HepG2 (cell line): ENCODE results near the gene BICDL2. TPM values are rescaled to one million over a fixed set of nuclear protein-coding genes. Genes with fewer than 3 reads are reported as not detected.

Source experiments
- CSRNP1 ChIP-seq: sonication (generic); formaldehyde crosslinking; IDR thresholded peaks from 2 replicates; pipeline ENCODE4 v1.8.1; 2023; ENCODE audit warnings: mild to moderate bottlenecking, missing genetic modification reagents
- ELF1 ChIP-seq: sonication (generic); formaldehyde crosslinking; IDR thresholded peaks from 2 replicates; pipeline ENCODE4 v1.4.0; 2020; ENCODE audit warnings: missing genetic modification reagents
- GLI4 ChIP-seq: sonication (generic); formaldehyde crosslinking; IDR thresholded peaks from 2 replicates; pipeline ENCODE4 v1.5.1; 2020; ENCODE audit warnings: missing genetic modification reagents, mild to moderate bottlenecking, moderate library complexity, borderline replicate concordance
- GTF2F1 ChIP-seq: fragments of 150-350 bp; IDR thresholded peaks from 2 replicates; pipeline ENCODE4 v1.6.1; 2014; ENCODE audit warnings: low read length
- IKZF1 ChIP-seq: fragments of 450-650 bp; IDR thresholded peaks from 2 replicates; pipeline ENCODE4 v1.7.1; 2016
- MAX ChIP-seq: IDR thresholded peaks from 2 replicates; pipeline ENCODE4 v1.6.1; 2012; ENCODE audit warnings: inconsistent platforms
- MAZ ChIP-seq, 2 experiments: sonication (generic) in 1 of 2; formaldehyde crosslinking in 1 of 2; IDR thresholded peaks; 2 replicates each; pipeline versions ENCODE4 v1.5.0 to v1.6.1; 2012 to 2020; ENCODE audit warnings: low read depth in 2 of 2, mild to moderate bottlenecking in 2 of 2, borderline replicate concordance in 1 of 2, improper control_type of control experiment in 1 of 2, low read length in 1 of 2, missing genetic modification reagents in 1 of 2, moderate library complexity in 1 of 2
- MTF2 ChIP-seq: sonication (generic); formaldehyde crosslinking; IDR thresholded peaks from 2 replicates; pipeline ENCODE4 v1.5.0; 2020; ENCODE audit warnings: missing genetic modification reagents, borderline replicate concordance
- PBX3 ChIP-seq: sonication (generic); formaldehyde crosslinking; IDR thresholded peaks from 2 replicates; pipeline ENCODE4 v1.8.1; 2023; ENCODE audit warnings: missing genetic modification reagents, inconsistent platforms, borderline replicate concordance
- SMARCC2 ChIP-seq: fragments of 450-650 bp; IDR thresholded peaks from 2 replicates; pipeline ENCODE4 v1.6.1; 2017; ENCODE audit warnings: antibody characterized with exemption, mild to moderate bottlenecking
- SOX6 ChIP-seq, 2 experiments: fragments of 450-650 bp in 1 of 2; sonication (generic) in 1 of 2; formaldehyde crosslinking in 1 of 2; IDR thresholded peaks; 2 replicates each; pipeline versions ENCODE4 v1.4.0 to v1.6.1; 2017 to 2020; ENCODE audit warnings: antibody characterized with exemption in 1 of 2, mild to moderate bottlenecking in 1 of 2, missing genetic modification reagents in 1 of 2
- ZBTB2 ChIP-seq: sonication (generic); formaldehyde crosslinking; IDR thresholded peaks from 2 replicates; pipeline ENCODE4 v1.8.0; 2022; ENCODE audit warnings: low read depth, missing genetic modification reagents
- ZBTB26 ChIP-seq: IDR thresholded peaks from 2 replicates; pipeline ENCODE4 v1.6.1; 2016; ENCODE audit warnings: missing compliant biosample characterization, missing genetic modification reagents, borderline replicate concordance
- ZBTB49 ChIP-seq: sonication (generic); formaldehyde crosslinking; IDR thresholded peaks from 2 replicates; pipeline ENCODE4 v1.4.0; 2020; ENCODE audit warnings: missing genetic modification reagents, borderline replicate concordance
- ZNF10 ChIP-seq: sonication (generic); formaldehyde crosslinking; IDR thresholded peaks from 2 replicates; pipeline ENCODE4 v1.4.0; 2020; ENCODE audit warnings: mild to moderate bottlenecking, low read depth, missing genetic modification reagents, borderline replicate concordance
- ZNF468 ChIP-seq: sonication (generic); formaldehyde crosslinking; IDR thresholded peaks from 2 replicates; pipeline ENCODE4 v1.8.0; 2022; ENCODE audit warnings: mild to moderate bottlenecking, moderate library complexity, missing genetic modification reagents
- ZNF556 ChIP-seq: sonication (generic); formaldehyde crosslinking; IDR thresholded peaks from 2 replicates; pipeline ENCODE4 v1.4.0; 2020; ENCODE audit warnings: mild to moderate bottlenecking, missing genetic modification reagents, borderline replicate concordance
- ZNF674 ChIP-seq: sonication (generic); formaldehyde crosslinking; IDR thresholded peaks from 2 replicates; pipeline ENCODE4 v1.5.0; 2020; ENCODE audit warnings: low read depth, mild to moderate bottlenecking, missing genetic modification reagents
- ZNF7 ChIP-seq: IDR thresholded peaks from 2 replicates; pipeline ENCODE4 v1.6.1; 2016; ENCODE audit warnings: missing biosample characterization, missing genetic modification reagents
- ZNF792 ChIP-seq: IDR thresholded peaks from 2 replicates; pipeline ENCODE4 v1.6.1; 2016
- polyA plus RNA-seq, 8 experiments: library from polyadenylated mRNA; depleted of rRNA in 3 of 8; stranded (reverse) in 7 of 8; unstranded in 1 of 8; fragments of >200 nt; fragmentation: Illumina TruSeq in 4 of 8; extraction: Trizol in 4 of 8; gene quantifications; 2 replicates each; pipeline versions ENCODE4 v1.2.1 to v1.2.3, GENCODE V29; 2011 to 2016; ENCODE audit warnings: low read depth in 4 of 8, missing spikeins in 1 of 8, mixed read lengths in 1 of 8; ENCODE audit not compliant: insufficient read depth in 1 of 8
- total RNA-seq, 5 experiments: library from RNA; depleted of rRNA; stranded (reverse); fragments of >200 nt; fragmentation: Illumina TruSeq; extraction: Trizol; gene quantifications; 2 replicates each; pipeline ENCODE4 v1.2.3, GENCODE V29; 2016; ENCODE audit warnings: low read depth in 1 of 5

The BICDL2 gene
- total and polyA plus RNA-seq, 2 of the 13 experiments (the other 11 are each of a cell fraction or from before 2014, with no cell fraction given), result 0.12 TPM; not detected in 1

- TF ChIP-seq SMARCC2 (no peak), ZNF10 (CRISPR knock-in tag) (no peak), MAZ (IDR thresholded peaks at IDR 0.05; ENCODE audit: borderline replicate concordance, low read depth, low read length) (peak; percentile 83), MAZ (CRISPR knock-in tag; IDR thresholded peaks at IDR 0.05; ENCODE audit: low read depth) (peak; percentile 68; the same call in 1 of the 2 replicates), ZBTB26 (CRISPR knock-in tag) (no peak), ZNF556 (CRISPR knock-in tag) (peak; percentile 77; the same call in 1 of the 2 replicates), ZNF792 (CRISPR knock-in tag) (peak; percentile 18; the same call in 1 of the 2 replicates), IKZF1 (no peak), GTF2F1 (no peak), CSRNP1 (CRISPR knock-in tag) (no peak; the same call in 1 of the 2 replicates), ZBTB2 (peak; percentile 98), ZBTB49 (no peak), ELF1 (no peak), ZNF7 (CRISPR knock-in tag) (no peak), ZNF468 (CRISPR knock-in tag) (no peak), GLI4 (no peak; the same call in 1 of the 2 replicates), MTF2 (CRISPR knock-in tag) (no peak; the same call in 1 of the 2 replicates), ZNF674 (no peak), MAX (peak; percentile 76), PBX3 (CRISPR knock-in tag) (no peak), SOX6 (IDR thresholded peaks at IDR 0.05) (no peak), SOX6 (CRISPR knock-in tag; IDR thresholded peaks at IDR 0.05) (peak; percentile 76)
These were observed 15.9 kb downstream of the BICDL2 start (continued) for GRCh38 chr16:3020604-3021448.
